Stomach (tissue), 4 donors: ENCODE data around the gene CHST5.

Experiments used
- CTCF ChIP-seq, 7 experiments: fragments of 450-650 bp in 4 of 7; fragments of 200-600 bp in 3 of 7; sonication (generic) in 3 of 7; IDR thresholded peaks; one replicate each; pipeline ENCODE4 v1.5.1; 2016 to 2019; ENCODE audit warnings: antibody characterized with exemption in 7 of 7, control low read depth in 2 of 7, mild to moderate bottlenecking in 1 of 7
- EP300 ChIP-seq: sonication (generic); formaldehyde crosslinking; IDR thresholded peaks from one replicate; pipeline ENCODE4 v1.6.1; 2017; ENCODE audit warnings: antibody characterized with exemption

DNA sequence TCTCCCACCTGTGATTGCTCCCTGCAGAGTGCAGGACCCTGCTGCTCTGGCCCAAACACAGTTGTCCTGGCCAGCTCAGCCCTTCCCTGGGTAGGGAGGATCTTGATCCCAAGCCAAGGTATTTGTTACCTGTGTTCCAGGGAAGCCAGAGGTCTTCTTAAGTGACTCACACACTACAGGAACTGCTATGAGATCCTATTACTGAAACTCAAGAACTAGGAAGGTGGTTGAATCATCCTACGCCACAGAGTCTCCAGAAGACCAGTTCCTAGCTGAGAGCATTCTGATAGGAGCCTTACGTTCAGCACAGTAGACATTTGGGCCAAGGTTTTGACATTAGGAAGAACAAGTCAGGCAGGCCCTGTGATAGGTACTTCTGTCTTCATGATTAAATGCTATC is 52.7 kb downstream of the CHST5 start:
- no peak for TF ChIP-seq CTCF (IDR thresholded peaks at IDR 0.05)
- no peak for TF ChIP-seq EP300
